Transverse colon (tissue), 4 donors: ENCODE data around the gene CRISP3.

Source experiments
- POLR2A ChIP-seq: fragments of 450-650 bp; IDR thresholded peaks from one replicate; pipeline ENCODE4 v1.6.1; 2016; ENCODE audit warnings: antibody characterized with exemption, mild to moderate bottlenecking, moderate library complexity
- POLR2AphosphoS5 ChIP-seq, 3 donors: sonication (generic); formaldehyde crosslinking; IDR thresholded peaks; one replicate each; pipeline ENCODE4 v1.6.1; 2016; ENCODE audit warnings: antibody characterized with exemption in 3 of 3
- TF ChIP-seq, protein P1 (sequence below), 5 experiments: fragments of 200-600 bp in 3 of 5; fragments of 450-650 bp in 2 of 5; sonication (generic) in 3 of 5; IDR thresholded peaks; 1 replicate in 2 of 5; 2 replicates in 3 of 5; pipeline ENCODE4 v1.5.1; 2016 to 2017; ENCODE audit warnings: antibody characterized with exemption in 5 of 5, inconsistent platforms in 3 of 5, mild to moderate bottlenecking in 2 of 5, moderate library complexity in 1 of 5

- TF ChIP-seq, protein P1, sequence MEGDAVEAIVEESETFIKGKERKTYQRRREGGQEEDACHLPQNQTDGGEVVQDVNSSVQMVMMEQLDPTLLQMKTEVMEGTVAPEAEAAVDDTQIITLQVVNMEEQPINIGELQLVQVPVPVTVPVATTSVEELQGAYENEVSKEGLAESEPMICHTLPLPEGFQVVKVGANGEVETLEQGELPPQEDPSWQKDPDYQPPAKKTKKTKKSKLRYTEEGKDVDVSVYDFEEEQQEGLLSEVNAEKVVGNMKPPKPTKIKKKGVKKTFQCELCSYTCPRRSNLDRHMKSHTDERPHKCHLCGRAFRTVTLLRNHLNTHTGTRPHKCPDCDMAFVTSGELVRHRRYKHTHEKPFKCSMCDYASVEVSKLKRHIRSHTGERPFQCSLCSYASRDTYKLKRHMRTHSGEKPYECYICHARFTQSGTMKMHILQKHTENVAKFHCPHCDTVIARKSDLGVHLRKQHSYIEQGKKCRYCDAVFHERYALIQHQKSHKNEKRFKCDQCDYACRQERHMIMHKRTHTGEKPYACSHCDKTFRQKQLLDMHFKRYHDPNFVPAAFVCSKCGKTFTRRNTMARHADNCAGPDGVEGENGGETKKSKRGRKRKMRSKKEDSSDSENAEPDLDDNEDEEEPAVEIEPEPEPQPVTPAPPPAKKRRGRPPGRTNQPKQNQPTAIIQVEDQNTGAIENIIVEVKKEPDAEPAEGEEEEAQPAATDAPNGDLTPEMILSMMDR (IDR thresholded peaks at IDR 0.05), result no peak
- TF ChIP-seq POLR2AphosphoS5 (IDR thresholded peaks at IDR 0.05) (no peak), POLR2A (no peak)
Measured at GRCh38 chr6:49720372-49720771, 23.8 kb downstream of the CRISP3 start.
